Colonic mucosa (tissue), 4 donors: ENCODE measurements around the gene BLVRB. TPM values are rescaled to one million over a fixed set of nuclear protein-coding genes. Genes with fewer than 3 reads are reported as not detected.

Source experiments
- DNase-seq: peaks from one replicate; pipeline ENCODE4 v3.0.0-alpha.2; 2020
- H3K27ac ChIP-seq: fragments of 200-600 bp; one replicate; pipeline ENCODE4 v1.8.0; 2021
- H3K27me3 ChIP-seq: fragments of 200-600 bp; one replicate; pipeline ENCODE4 v1.8.0; 2021
- H3K36me3 ChIP-seq: fragments of 200-600 bp; one replicate; pipeline ENCODE4 v1.8.0; 2021
- H3K4me1 ChIP-seq: fragments of 200-600 bp; one replicate; pipeline ENCODE4 v1.8.0; 2021; ENCODE audit warnings: mild to moderate bottlenecking
- H3K4me3 ChIP-seq: fragments of 200-600 bp; one replicate; pipeline ENCODE4 v1.8.0; 2021
- H3K9ac ChIP-seq, 2 donors: one replicate each; pipeline ENCODE4 v1.7.0; 2013; ENCODE audit warnings: control low read depth in 2 of 2, low read depth in 2 of 2, low read length in 2 of 2
- H3K9me3 ChIP-seq: fragments of 200-600 bp; one replicate; pipeline ENCODE4 v1.8.0; 2021
- intact Hi-C: fragments of 100-400 bp; cut with DNase I; formaldehyde crosslinking; loops from one replicate; pipeline ENCODE4 v1.14.1; 2022
- total RNA-seq, 2 donors: library from RNA; stranded (reverse); fragmentation: NEBNext Ultra II Directional in 1 of 2; extraction: Animal tissue kit (Norgen Biotek cat#: 25700) in 1 of 2; gene quantifications; one replicate each; pipeline ENCODE4 v1.2.1, GENCODE V29; 2021
- TF ChIP-seq, protein P1 (sequence below): fragments of 200-600 bp; IDR thresholded peaks from one replicate; pipeline ENCODE4 v1.8.0; 2022; ENCODE audit warnings: antibody characterized with exemption, mild to moderate bottlenecking
- donor health status: healthy.
- donor health status: DM: no; HTN: no; CAD: no.
- donor health status: DM: no; HTN: no; CAD: no.

BLVRB gene
- total RNA-seq, 2 donors from 2014 or later: 76.5 to 94.9 TPM

- TF ChIP-seq, protein P1, sequence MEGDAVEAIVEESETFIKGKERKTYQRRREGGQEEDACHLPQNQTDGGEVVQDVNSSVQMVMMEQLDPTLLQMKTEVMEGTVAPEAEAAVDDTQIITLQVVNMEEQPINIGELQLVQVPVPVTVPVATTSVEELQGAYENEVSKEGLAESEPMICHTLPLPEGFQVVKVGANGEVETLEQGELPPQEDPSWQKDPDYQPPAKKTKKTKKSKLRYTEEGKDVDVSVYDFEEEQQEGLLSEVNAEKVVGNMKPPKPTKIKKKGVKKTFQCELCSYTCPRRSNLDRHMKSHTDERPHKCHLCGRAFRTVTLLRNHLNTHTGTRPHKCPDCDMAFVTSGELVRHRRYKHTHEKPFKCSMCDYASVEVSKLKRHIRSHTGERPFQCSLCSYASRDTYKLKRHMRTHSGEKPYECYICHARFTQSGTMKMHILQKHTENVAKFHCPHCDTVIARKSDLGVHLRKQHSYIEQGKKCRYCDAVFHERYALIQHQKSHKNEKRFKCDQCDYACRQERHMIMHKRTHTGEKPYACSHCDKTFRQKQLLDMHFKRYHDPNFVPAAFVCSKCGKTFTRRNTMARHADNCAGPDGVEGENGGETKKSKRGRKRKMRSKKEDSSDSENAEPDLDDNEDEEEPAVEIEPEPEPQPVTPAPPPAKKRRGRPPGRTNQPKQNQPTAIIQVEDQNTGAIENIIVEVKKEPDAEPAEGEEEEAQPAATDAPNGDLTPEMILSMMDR: no peak
- H3K4me1 ChIP-seq: no peaks in the 10 kb centered on the region
- no peak overlapping the region for H3K9ac ChIP-seq
- H3K4me3 ChIP-seq: no peak overlapping the region
- DNase-seq: no peak
- no peaks in the 10 kb centered on the region for H3K36me3 ChIP-seq
- H3K27me3 ChIP-seq: peaks cover 21% of the 10 kb centered on the region
- H3K27ac ChIP-seq: no peak overlapping the region
- no peaks in the 10 kb centered on the region for H3K9me3 ChIP-seq
- intact Hi-C loops: no loop called here
Measured at GRCh38 chr19:40511487-40511886, 45.9 kb upstream of the BLVRB start.

GRCh38 chr19:40510526-40511115 is 45.1 kb upstream of the BLVRB start:
- peaks cover 21% of the 10 kb centered on the region for H3K27me3 ChIP-seq
- no peaks in the 10 kb centered on the region for H3K4me1 ChIP-seq
- intact Hi-C loops: no loop called here

DNA sequence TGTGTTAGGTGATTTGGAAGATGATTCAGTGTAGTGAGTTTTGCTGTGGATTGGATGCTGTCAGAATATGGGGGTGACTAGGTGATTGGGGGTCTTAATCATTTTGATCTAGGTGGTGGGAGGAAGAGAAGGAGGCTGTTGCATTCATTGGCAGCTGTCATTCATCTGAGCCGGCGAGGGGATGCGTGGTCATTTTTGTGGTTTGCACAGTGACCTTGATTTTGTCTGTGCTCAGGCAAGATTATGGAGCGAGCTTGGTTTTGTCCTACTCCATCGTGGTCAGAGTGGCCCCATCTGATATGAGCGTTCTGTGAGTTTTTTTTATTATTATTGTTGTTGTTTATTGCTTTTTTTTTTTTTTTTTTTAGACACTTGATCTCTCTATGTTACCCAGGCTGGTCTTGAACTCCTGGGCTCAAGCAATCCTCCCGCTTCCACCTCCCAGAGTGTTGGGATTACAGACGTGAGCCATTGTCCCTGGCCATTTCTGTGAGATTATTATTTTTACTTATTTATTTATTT is 43.3 kb upstream of the BLVRB start:
- Histone ChIP-seq H3K9ac (no peak overlapping the region), H3K9me3 (no peaks in the 10 kb centered on the region), H3K27ac (no peak overlapping the region), H3K4me1 (no peaks in the 10 kb centered on the region), H3K27me3 (peaks cover 18% of the 10 kb centered on the region), H3K36me3 (no peaks in the 10 kb centered on the region), H3K4me3 (no peak overlapping the region)
- TF ChIP-seq, protein P1: no peak
- intact Hi-C loops: no loop called here
- no peak for DNase-seq

More at GRCh38 chr19:40510526-40511115, 45.1 kb upstream of the BLVRB start:
- Histone ChIP-seq H3K36me3 (no peaks in the 10 kb centered on the region), H3K9me3 (no peaks in the 10 kb centered on the region), H3K4me3 (no peak overlapping the region), H3K9ac (no peak overlapping the region), H3K27ac (no peak overlapping the region)
- TF ChIP-seq, protein P1: no peak
- no peak for DNase-seq

DNA sequence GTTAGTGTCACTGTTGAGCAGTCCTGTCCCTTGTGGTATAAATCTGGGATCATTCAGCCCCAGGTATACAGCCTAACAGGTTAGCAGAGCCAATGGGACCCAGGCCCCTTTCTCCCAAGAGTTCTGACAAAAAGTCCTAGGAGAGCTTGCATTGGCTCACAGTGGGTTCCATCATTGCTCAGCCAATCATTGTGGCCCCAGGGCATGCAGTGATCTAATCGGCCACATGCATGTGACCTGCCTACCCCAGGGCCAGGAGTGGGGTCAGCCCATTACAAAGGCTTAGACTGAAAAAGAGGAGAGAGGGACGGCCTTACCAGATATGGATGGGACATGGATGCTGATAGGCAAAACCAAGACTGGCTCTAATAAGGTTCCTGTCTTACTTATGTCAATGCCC is 42.3 kb upstream of the BLVRB start:
- Histone ChIP-seq H3K36me3 (no peaks in the 10 kb centered on the region), H3K27me3 (peaks cover 9% of the 10 kb centered on the region), H3K9ac (no peak overlapping the region), H3K9me3 (no peaks in the 10 kb centered on the region), H3K4me3 (no peak overlapping the region), H3K27ac (no peak overlapping the region), H3K4me1 (no peaks in the 10 kb centered on the region)
- no peak for DNase-seq
- intact Hi-C loops: no loop called here
- TF ChIP-seq, protein P1: no peak

DNA sequence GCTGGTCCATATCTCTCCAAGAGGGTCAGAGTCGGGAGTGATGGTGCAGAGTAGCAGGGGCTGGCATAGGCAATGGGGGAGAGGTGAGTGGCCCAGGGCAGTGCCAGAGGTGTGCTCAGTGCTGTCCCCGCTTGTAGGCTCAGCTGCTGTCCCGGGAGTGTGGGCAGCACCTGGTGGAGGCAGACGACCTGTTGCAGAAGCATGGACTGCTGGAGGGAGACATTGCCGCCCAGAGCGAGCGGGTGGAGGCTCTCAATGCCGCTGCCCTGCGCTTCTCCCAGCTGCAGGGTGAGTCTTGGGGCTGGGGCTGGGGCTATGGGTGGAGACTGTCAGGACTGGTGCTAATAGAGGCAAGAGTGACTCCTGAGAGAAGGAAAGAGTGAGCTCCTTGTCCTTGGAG is 40.6 kb upstream of the BLVRB start:
- intact Hi-C loops: no loop called here
- Histone ChIP-seq H3K27me3 (no peaks in the 10 kb centered on the region), H3K4me1 (no peaks in the 10 kb centered on the region), H3K9me3 (no peaks in the 10 kb centered on the region), H3K9ac (no peak overlapping the region), H3K4me3 (no peak overlapping the region), H3K27ac (no peak overlapping the region), H3K36me3 (no peaks in the 10 kb centered on the region)
- DNase-seq: no peak
- TF ChIP-seq, protein P1: no peak
